Mesodermal cell (in vitro differentiated cells): ENCODE measurements around the gene FOXD4L1.
"Not testable (repeated sequence)": the region's sequence is repeated elsewhere in the genome, so short reads cannot be mapped to it uniquely, and the experiment has no call there.

Experiments used
- H3K27ac ChIP-seq: 2 replicates; pipeline ENCODE4 v1.7.0; 2013; ENCODE audit warnings: mild to moderate bottlenecking, low read depth, low read length, moderate library complexity; ENCODE audit not compliant: severe bottlenecking
- H3K36me3 ChIP-seq: 2 replicates; pipeline ENCODE4 v1.7.1; 2013; ENCODE audit warnings: mild to moderate bottlenecking, low read length, moderate library complexity; ENCODE audit not compliant: control insufficient read depth, insufficient read depth
- H3K4me1 ChIP-seq: one replicate; pipeline ENCODE4 v1.7.1; 2013; ENCODE audit warnings: mild to moderate bottlenecking, low read length; ENCODE audit not compliant: insufficient read depth, control insufficient read depth, poor library complexity, severe bottlenecking
- H3K4me3 ChIP-seq: 2 replicates; pipeline ENCODE4 v1.7.0; 2013; ENCODE audit warnings: low read length, control low read depth, mild to moderate bottlenecking; ENCODE audit not compliant: insufficient read depth, poor library complexity, severe bottlenecking; ENCODE audit errors: extremely low read depth
- H3K9me3 ChIP-seq: 2 replicates; pipeline ENCODE4 v1.7.1; 2013; ENCODE audit warnings: mild to moderate bottlenecking, low read length, moderate library complexity; ENCODE audit not compliant: control insufficient read depth
- WGBS, 2 experiments: methylation state at CpG; one replicate each; pipeline ENCODE4 v1.1.5; 2013; ENCODE audit warnings: missing lambda C conversion rate in 2 of 2; ENCODE audit not compliant: insufficient coverage in 2 of 2; 5-methylcytosine and 5-hydroxymethylcytosine counted together

Gene FOXD4L1

GRCh38 chr2:113504081-113504480 is 5.6 kb downstream of the FOXD4L1 start:
- H3K4me1 ChIP-seq, H3K36me3 ChIP-seq, H3K9me3 ChIP-seq, H3K27ac ChIP-seq, H3K4me3 ChIP-seq: not testable (repeated sequence)
- WGBS, 2 experiments = 6% methylated on average over 3 of the region's 23 CpGs; no CpG with 5 or more reads in 1 of the 2 experiments

- WGBS, 2 experiments = 21 to 36% methylated on average over 5 to 7 of the region's 14 CpGs
- not testable (repeated sequence) for H3K4me3 ChIP-seq, H3K4me1 ChIP-seq, H3K9me3 ChIP-seq, H3K27ac ChIP-seq, H3K36me3 ChIP-seq
Observed at GRCh38 chr2:113507394-113508140, 9.1 kb downstream of the FOXD4L1 start.

GRCh38 chr2:113508187-113508586 is 9.7 kb downstream of the FOXD4L1 start:
- not testable (repeated sequence) for H3K36me3 ChIP-seq, H3K4me1 ChIP-seq, H3K27ac ChIP-seq, H3K4me3 ChIP-seq, H3K9me3 ChIP-seq
- WGBS, 2 experiments = no CpG with 5 or more reads among the region's 11 CpGs

GRCh38 chr2:113510913-113511312 is 12.4 kb downstream of the FOXD4L1 start:
- not testable (repeated sequence) for H3K4me1 ChIP-seq, H3K4me3 ChIP-seq, H3K27ac ChIP-seq, H3K36me3 ChIP-seq, H3K9me3 ChIP-seq
- no CpG with 5 or more reads among the region's 3 CpGs for WGBS, 2 experiments

GRCh38 chr2:113511859-113512258 is 13.4 kb downstream of the FOXD4L1 start:
- H3K36me3 ChIP-seq, H3K27ac ChIP-seq, H3K4me3 ChIP-seq, H3K4me1 ChIP-seq, H3K9me3 ChIP-seq: not testable (repeated sequence)
- 51% methylated on average over 3 of the region's 14 CpGs; no CpG with 5 or more reads in 1 of the 2 experiments for WGBS, 2 experiments

- not testable (repeated sequence) for H3K4me3 ChIP-seq, H3K36me3 ChIP-seq, H3K4me1 ChIP-seq, H3K27ac ChIP-seq, H3K9me3 ChIP-seq
- WGBS, 2 experiments = 92 to 100% methylated on average over 2 to 4 of the region's 8 CpGs
Observed at GRCh38 chr2:113515457-113515856, 17.0 kb downstream of the FOXD4L1 start.

GRCh38 chr2:113515995-113516394 is 17.5 kb downstream of the FOXD4L1 start:
- H3K4me1 ChIP-seq, H3K4me3 ChIP-seq, H3K36me3 ChIP-seq, H3K9me3 ChIP-seq, H3K27ac ChIP-seq: not testable (repeated sequence)
- 67 to 86% methylated on average over 1 of the region's 3 CpGs for WGBS, 2 experiments

GRCh38 chr2:113517025-113517424 is 18.6 kb downstream of the FOXD4L1 start:
- WGBS, 2 experiments = no CpG with 5 or more reads among the region's 2 CpGs
- H3K4me1 ChIP-seq, H3K4me3 ChIP-seq, H3K36me3 ChIP-seq, H3K27ac ChIP-seq, H3K9me3 ChIP-seq: not testable (repeated sequence)

GRCh38 chr2:113520837-113521236 is 22.4 kb downstream of the FOXD4L1 start:
- H3K4me3 ChIP-seq, H3K4me1 ChIP-seq, H3K27ac ChIP-seq, H3K36me3 ChIP-seq, H3K9me3 ChIP-seq: not testable (repeated sequence)
- WGBS, 2 experiments = 100% methylated on average over 4 to 6 of the region's 6 CpGs

- not testable (repeated sequence) for H3K36me3 ChIP-seq, H3K27ac ChIP-seq, H3K4me3 ChIP-seq, H3K4me1 ChIP-seq, H3K9me3 ChIP-seq
- WGBS, 2 experiments = no CpG with 5 or more reads among the region's 5 CpGs
Observed at GRCh38 chr2:113521492-113521891, 23.0 kb downstream of the FOXD4L1 start.

GRCh38 chr2:113524986-113525385 is 26.5 kb downstream of the FOXD4L1 start:
- not testable (repeated sequence) for H3K36me3 ChIP-seq, H3K9me3 ChIP-seq, H3K27ac ChIP-seq, H3K4me3 ChIP-seq, H3K4me1 ChIP-seq
- no CpG with 5 or more reads among the region's 1 CpG for WGBS, 2 experiments
